HCT116 (cell line): Measurements from ENCODE around the gene EEF1A2. TPM values are rescaled to one million over a fixed set of nuclear protein-coding genes. Genes with fewer than 3 reads are reported as not detected.

ENCODE experiments used
- ATAC-seq: fragments of 200-7000 bp; cut with Tn5 transposase; 2 replicates; pipeline ENCODE4 v1.9.1; 2020; ENCODE audit warnings: mild to moderate bottlenecking, moderate library complexity
- BruUV-seq: library from RNA; stranded (reverse); fragments of 400-500 nt; replicated peaks from 2 replicates; lab custom pipeline; 2021; lab: Mats Ljungman, UMichigan
- CTCF ChIA-PET: fragments of 300-600 bp; sonication (Branson Sonifier 250); formaldehyde crosslinking; loops from one replicate; lab custom pipeline; 2021; ENCODE audit warnings: antibody characterized with exemption; lab: Charles Lee
- POLR2A ChIA-PET: fragments of 300-600, 350-600 bp; sonication (Branson Sonifier 250); formaldehyde crosslinking; loops from one replicate; lab custom pipeline; 2021; ENCODE audit warnings: antibody characterized with exemption; lab: Charles Lee
- RAD21 ChIA-PET, 2 experiments: fragments of 300-600 bp; sonication (Branson Sonifier 250); formaldehyde crosslinking; loops; one replicate each; lab custom pipeline; 2023; ENCODE audit warnings: low total read pairs in 2 of 2; ENCODE audit not compliant: uncharacterized antibody in 2 of 2, unreplicated experiment in 2 of 2, low non-redundant PET in 1 of 2; lab: Charles Lee
- DNase-seq: peaks from one replicate; pipeline ENCODE4 v3.0.0-alpha.2; 2010; ENCODE audit warnings: low read depth, low spot score
- H2AFZ ChIP-seq: fragments of 200-600 bp; shearing (Covaris generic), sonication (generic); 2 replicates; pipeline ENCODE4 v1.6.1; 2017; ENCODE audit warnings: low read depth, mixed run types, mixed read lengths, antibody characterized with exemption, low read length; ENCODE audit not compliant: poor library complexity, severe bottlenecking
- H3K27ac ChIP-seq: 2 replicates; pipeline ENCODE4 v1.5.1; 2012; ENCODE audit warnings: low read depth, low read length
- H3K27me3 ChIP-seq: fragments of 200-600 bp; sonication (generic); 2 replicates; pipeline ENCODE4 v1.6.1; 2016; ENCODE audit warnings: mixed run types, low read length, mixed read lengths; ENCODE audit not compliant: insufficient read depth
- H3K36me3 ChIP-seq, 2 experiments: fragments of 200-500 bp in 1 of 2; fragments of 200-600 bp in 1 of 2; sonication (Bioruptor generic) in 1 of 2; sonication (generic) in 1 of 2; 2 replicates each; pipeline versions ENCODE4 v1.5.1 to v1.6.1; 2014 to 2016; ENCODE audit warnings: low read length in 2 of 2, inconsistent platforms in 1 of 2, mixed read lengths in 1 of 2, mixed run types in 1 of 2; ENCODE audit not compliant: insufficient read depth in 2 of 2, control insufficient read depth in 1 of 2
- H3K4me1 ChIP-seq, 2 experiments: fragments of 200-600 bp in 1 of 2; sonication (generic) in 1 of 2; 2 replicates each; pipeline versions ENCODE4 v1.5.1 to v1.6.1; 2012 to 2017; ENCODE audit warnings: low read length in 2 of 2, inconsistent platforms in 1 of 2, mild to moderate bottlenecking in 1 of 2, mixed read lengths in 1 of 2, mixed run types in 1 of 2, moderate library complexity in 1 of 2; ENCODE audit not compliant: insufficient read depth in 2 of 2, control insufficient read depth in 1 of 2
- H3K4me2 ChIP-seq: fragments of 200-600 bp; sonication (generic); 2 replicates; pipeline ENCODE4 v1.6.1; 2017; ENCODE audit warnings: mixed run types, low read length, mixed read lengths
- H3K4me3 ChIP-seq, 2 experiments: fragments of 200-600 bp in 1 of 2; sonication (generic) in 1 of 2; replicated peaks in 1 of 2; 2 replicates each; pipeline ENCODE4 v1.5.1; 2011 to 2016; ENCODE audit warnings: low read length in 2 of 2, control low read depth in 1 of 2, low read depth in 1 of 2, mild to moderate bottlenecking in 1 of 2, mixed read lengths in 1 of 2, mixed run types in 1 of 2
- H3K79me2 ChIP-seq: fragments of 200-600 bp; sonication (generic); 2 replicates; pipeline ENCODE4 v1.6.1; 2017; ENCODE audit warnings: mild to moderate bottlenecking, mixed run types, low read length, moderate library complexity, mixed read lengths; ENCODE audit not compliant: insufficient read depth
- H3K9ac ChIP-seq: fragments of 200-600 bp; sonication (generic); 2 replicates; pipeline ENCODE4 v1.6.1; 2016; ENCODE audit warnings: low read length, mixed read lengths
- H3K9me2 ChIP-seq: fragments of 200-600 bp; sonication (generic), shearing (Covaris generic); 2 replicates; pipeline ENCODE4 v1.6.1; 2017; ENCODE audit warnings: mixed run types, mild to moderate bottlenecking, moderate library complexity; ENCODE audit not compliant: insufficient read depth
- H3K9me3 ChIP-seq, 2 experiments: fragments of 200-500 bp in 1 of 2; fragments of 200-600 bp in 1 of 2; sonication (Bioruptor generic) in 1 of 2; sonication (generic) in 1 of 2; 2 replicates each; pipeline ENCODE4 v1.6.1; 2014 to 2017; ENCODE audit warnings: low read length in 2 of 2, mixed read lengths in 2 of 2, inconsistent platforms in 1 of 2, low read depth in 1 of 2, mild to moderate bottlenecking in 1 of 2, mixed run types in 1 of 2, moderate library complexity in 1 of 2; ENCODE audit not compliant: control insufficient read depth in 1 of 2, insufficient read depth in 1 of 2
- H4K20me1 ChIP-seq: fragments of 200-600 bp; sonication (generic), shearing (Covaris generic); 2 replicates; pipeline ENCODE4 v1.6.1; 2017; ENCODE audit warnings: mixed run types, mild to moderate bottlenecking, moderate library complexity; ENCODE audit not compliant: insufficient read depth
- EZH2 ChIP-seq: fragments of 200-600 bp; sonication (generic); IDR thresholded peaks from 2 replicates; pipeline ENCODE4 v1.6.1; 2017; ENCODE audit warnings: antibody characterized with exemption, mixed run types
- TCF7L2 ChIP-seq: IDR thresholded peaks from 2 replicates; pipeline ENCODE4 v1.7.0; 2011; ENCODE audit warnings: borderline replicate concordance, inconsistent platforms; ENCODE audit not compliant: insufficient read depth, insufficient read length; ENCODE audit errors: extremely low read depth
- YY1 ChIP-seq: IDR thresholded peaks from 2 replicates; pipeline ENCODE4 v1.6.1; 2011; ENCODE audit warnings: low read length, low read depth, moderate library complexity, mild to moderate bottlenecking; ENCODE audit not compliant: insufficient replicate concordance; ENCODE audit errors: extremely low read depth
- intact Hi-C: fragments of 100-400 bp; cut with micrococcal nuclease; formaldehyde crosslinking; loops from 2 replicates; pipeline ENCODE4 v1.10.0; 2022
- total RNA-seq: library from RNA; stranded (reverse); gene quantifications from one replicate; pipeline ENCODE4 v1.2.1, GENCODE V29; 2021; ENCODE audit not compliant: unreplicated experiment
- TF ChIP-seq, protein P1 (sequence below): IDR thresholded peaks from 2 replicates; pipeline ENCODE4 v1.6.1; 2012
- TF ChIP-seq, protein P2 (sequence below): IDR thresholded peaks from 2 replicates; pipeline ENCODE4 v1.6.1; 2012; ENCODE audit warnings: low read depth

EEF1A2 gene
- total RNA-seq, 1 experiment from 2014 or later = 454 TPM

DNA sequence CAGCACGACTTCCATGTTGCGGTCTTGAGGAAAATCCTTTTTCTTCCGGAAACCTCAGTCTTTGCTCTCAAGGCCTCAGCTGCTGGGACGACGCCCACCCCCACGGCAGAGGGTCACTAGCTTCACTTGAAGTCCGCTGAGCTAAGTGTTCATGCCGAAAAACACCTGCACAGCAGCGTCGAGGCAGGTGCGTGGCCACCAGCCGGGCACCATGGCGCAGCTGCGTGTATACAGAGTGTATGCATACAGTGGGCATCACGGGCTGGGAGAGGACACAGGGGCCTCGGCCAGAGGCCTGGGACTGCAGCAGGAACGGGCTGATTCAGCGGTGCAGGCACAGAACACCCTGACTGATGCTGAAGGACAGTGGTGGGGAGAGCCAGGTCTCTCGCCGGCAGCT, 46.5 kb downstream of the EEF1A2 start (continued):
- no peak for TF ChIP-seq TCF7L2
- TF ChIP-seq EZH2 = no peak
- TF ChIP-seq, protein P1, sequence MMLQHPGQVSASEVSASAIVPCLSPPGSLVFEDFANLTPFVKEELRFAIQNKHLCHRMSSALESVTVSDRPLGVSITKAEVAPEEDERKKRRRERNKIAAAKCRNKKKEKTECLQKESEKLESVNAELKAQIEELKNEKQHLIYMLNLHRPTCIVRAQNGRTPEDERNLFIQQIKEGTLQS = no peak
- no peak for TF ChIP-seq YY1

DNA sequence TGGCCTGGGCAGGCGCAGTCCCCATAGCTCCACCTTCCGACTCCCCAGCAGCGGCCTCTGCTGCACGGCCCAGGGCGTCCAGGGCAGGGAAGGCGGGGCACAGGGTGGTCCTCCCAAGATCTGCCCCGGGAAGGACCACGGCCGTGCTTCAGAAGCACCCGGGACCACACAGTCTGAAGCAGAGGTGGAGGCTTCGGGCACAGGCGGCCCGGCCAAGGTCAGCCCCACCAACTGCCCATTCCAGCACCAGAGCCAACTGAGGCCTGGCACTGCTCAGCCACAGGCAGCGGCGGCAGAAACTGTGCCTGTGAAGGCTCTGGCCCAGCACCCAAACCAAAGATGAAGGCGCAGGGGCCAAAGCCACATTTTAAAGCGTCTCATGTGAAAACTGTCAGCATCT, 47.1 kb downstream of the EEF1A2 start:
- no peak overlapping the region for H3K9ac ChIP-seq
- CTCF ChIA-PET = interaction anchor here (1.6 kb wide), 1 partner anchor 10 kb away, joined by 3 read pairs; no protein-coding TSS in a partner anchor
- ATAC-seq (no peak), DNase-seq (no peak)
- H3K4me3 ChIP-seq = no peak overlapping the region
- H2AFZ ChIP-seq = no peak overlapping the region
- H4K20me1 ChIP-seq = no peaks in the 10 kb centered on the region
- H3K4me1 ChIP-seq = no peaks in the 10 kb centered on the region
- TF ChIP-seq, protein P2, sequence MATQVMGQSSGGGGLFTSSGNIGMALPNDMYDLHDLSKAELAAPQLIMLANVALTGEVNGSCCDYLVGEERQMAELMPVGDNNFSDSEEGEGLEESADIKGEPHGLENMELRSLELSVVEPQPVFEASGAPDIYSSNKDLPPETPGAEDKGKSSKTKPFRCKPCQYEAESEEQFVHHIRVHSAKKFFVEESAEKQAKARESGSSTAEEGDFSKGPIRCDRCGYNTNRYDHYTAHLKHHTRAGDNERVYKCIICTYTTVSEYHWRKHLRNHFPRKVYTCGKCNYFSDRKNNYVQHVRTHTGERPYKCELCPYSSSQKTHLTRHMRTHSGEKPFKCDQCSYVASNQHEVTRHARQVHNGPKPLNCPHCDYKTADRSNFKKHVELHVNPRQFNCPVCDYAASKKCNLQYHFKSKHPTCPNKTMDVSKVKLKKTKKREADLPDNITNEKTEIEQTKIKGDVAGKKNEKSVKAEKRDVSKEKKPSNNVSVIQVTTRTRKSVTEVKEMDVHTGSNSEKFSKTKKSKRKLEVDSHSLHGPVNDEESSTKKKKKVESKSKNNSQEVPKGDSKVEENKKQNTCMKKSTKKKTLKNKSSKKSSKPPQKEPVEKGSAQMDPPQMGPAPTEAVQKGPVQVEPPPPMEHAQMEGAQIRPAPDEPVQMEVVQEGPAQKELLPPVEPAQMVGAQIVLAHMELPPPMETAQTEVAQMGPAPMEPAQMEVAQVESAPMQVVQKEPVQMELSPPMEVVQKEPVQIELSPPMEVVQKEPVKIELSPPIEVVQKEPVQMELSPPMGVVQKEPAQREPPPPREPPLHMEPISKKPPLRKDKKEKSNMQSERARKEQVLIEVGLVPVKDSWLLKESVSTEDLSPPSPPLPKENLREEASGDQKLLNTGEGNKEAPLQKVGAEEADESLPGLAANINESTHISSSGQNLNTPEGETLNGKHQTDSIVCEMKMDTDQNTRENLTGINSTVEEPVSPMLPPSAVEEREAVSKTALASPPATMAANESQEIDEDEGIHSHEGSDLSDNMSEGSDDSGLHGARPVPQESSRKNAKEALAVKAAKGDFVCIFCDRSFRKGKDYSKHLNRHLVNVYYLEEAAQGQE = no peak
- H3K27me3 ChIP-seq = no peaks in the 10 kb centered on the region
- no peak overlapping the region for H3K27ac ChIP-seq
- H3K9me2 ChIP-seq = no peaks in the 10 kb centered on the region
- no TSS peak for BruUV-seq
- RAD21 ChIA-PET = no interaction called here
- POLR2A ChIA-PET = no interaction called here
- H3K36me3 ChIP-seq = no peaks in the 10 kb centered on the region; a peak in 1 of 4 replicates
- intact Hi-C loops = no loop called here
- H3K9me3 ChIP-seq = no peaks in the 10 kb centered on the region
- peaks cover 43% of the 10 kb centered on the region for H3K79me2 ChIP-seq
- no peak overlapping the region for H3K4me2 ChIP-seq
